Lower lobe of right lung (tissue), 2 donors: ENCODE measurements around the gene CELSR1. TPM values are rescaled to one million over a fixed set of nuclear protein-coding genes. Genes with fewer than 3 reads are reported as not detected.

Source experiments
- ATAC-seq, 2 donors: fragments of 200-7000 bp; cut with Tn5 transposase; one replicate each; pipeline ENCODE4 v1.9.1; 2020 to 2022; ENCODE audit warnings: mild to moderate bottlenecking in 2 of 2, moderate library complexity in 2 of 2
- DNase-seq: peaks from one replicate; pipeline ENCODE4 v3.0.0-alpha.2; 2020
- H3K27ac ChIP-seq: fragments of 200-600 bp; one replicate; pipeline ENCODE4 v1.8.0; 2022
- H3K27me3 ChIP-seq: fragments of 200-600 bp; one replicate; pipeline ENCODE4 v1.8.0; 2022; ENCODE audit warnings: low read depth
- H3K36me3 ChIP-seq: fragments of 200-600 bp; one replicate; pipeline ENCODE4 v1.8.0; 2022; ENCODE audit warnings: mild to moderate bottlenecking
- H3K4me1 ChIP-seq: fragments of 200-600 bp; one replicate; pipeline ENCODE4 v1.8.0; 2022
- H3K4me3 ChIP-seq: fragments of 200-600 bp; one replicate; pipeline ENCODE4 v1.8.0; 2022; ENCODE audit warnings: mild to moderate bottlenecking
- H3K9me3 ChIP-seq: fragments of 200-600 bp; one replicate; pipeline ENCODE4 v1.8.0; 2022
- CTCF ChIP-seq: fragments of 200-600 bp; IDR thresholded peaks from one replicate; pipeline ENCODE4 v1.8.0; 2022; ENCODE audit warnings: antibody characterized with exemption, mild to moderate bottlenecking
- intact Hi-C: fragments of 100-400 bp; cut with DNase I; formaldehyde crosslinking; loops from one replicate; pipeline ENCODE4 v1.11.0; 2022
- total RNA-seq: library from RNA; stranded (reverse); fragmentation: NEBNext Ultra II Directional; extraction: Animal tissue kit (Norgen Biotek cat#: 25700); gene quantifications from one replicate; pipeline ENCODE4 v1.2.1, GENCODE V29; 2021
- donor health status: DM: no; HTN: yes; CAD: no; lungs with severe emphysema.

The CELSR1 gene
- total RNA-seq, 1 donor from 2014 or later = 51.8 TPM

GRCh38 chr22:46428602-46429324 is 108.7 kb downstream of the CELSR1 start:
- DNase-seq (no peak), ATAC-seq (peak; percentile 45 to 56)
- no peak for TF ChIP-seq CTCF
- H3K4me1 ChIP-seq = peaks cover 18% of the 10 kb centered on the region
- no peaks in the 10 kb centered on the region for H3K9me3 ChIP-seq
- no peak overlapping the region for H3K4me3 ChIP-seq
- intact Hi-C loops = no loop called here
- no peak overlapping the region for H3K27ac ChIP-seq
- H3K36me3 ChIP-seq = no peaks in the 10 kb centered on the region
- no peaks in the 10 kb centered on the region for H3K27me3 ChIP-seq

GRCh38 chr22:46428171-46428570 is 109.2 kb downstream of the CELSR1 start:
- Histone ChIP-seq H3K27ac (no peak overlapping the region), H3K4me1 (peaks cover 18% of the 10 kb centered on the region), H3K27me3 (no peaks in the 10 kb centered on the region), H3K36me3 (no peaks in the 10 kb centered on the region), H3K4me3 (no peak overlapping the region), H3K9me3 (no peaks in the 10 kb centered on the region)
- DNase-seq (no peak), ATAC-seq (no peak)
- TF ChIP-seq CTCF = no peak
- intact Hi-C loops = no loop called here

- peaks cover 8% of the 10 kb centered on the region for H3K4me1 ChIP-seq
- H3K4me3 ChIP-seq = no peak overlapping the region
- H3K36me3 ChIP-seq = no peaks in the 10 kb centered on the region
- H3K27me3 ChIP-seq = no peaks in the 10 kb centered on the region
- no peak for TF ChIP-seq CTCF
- H3K9me3 ChIP-seq = no peaks in the 10 kb centered on the region
- no peak overlapping the region for H3K27ac ChIP-seq
- intact Hi-C loops = no loop called here
- ATAC-seq (no peak), DNase-seq (no peak)
Measured at GRCh38 chr22:46425016-46425415, 112.4 kb downstream of the CELSR1 start.

- ATAC-seq = no peak
- TF ChIP-seq CTCF = no peak
- H3K36me3 ChIP-seq = no peaks in the 10 kb centered on the region
- intact Hi-C loops = no loop called here
- H3K4me3 ChIP-seq = no peak overlapping the region
- no peak for DNase-seq
- H3K27ac ChIP-seq = no peak overlapping the region
- no peaks in the 10 kb centered on the region for H3K27me3 ChIP-seq
- H3K9me3 ChIP-seq = no peaks in the 10 kb centered on the region
- H3K4me1 ChIP-seq = peaks cover 2% of the 10 kb centered on the region
Measured at GRCh38 chr22:46424496-46424895, 112.9 kb downstream of the CELSR1 start.

GRCh38 chr22:46422896-46423295 is 114.5 kb downstream of the CELSR1 start:
- peak; percentile 48 for DNase-seq
- no peak for TF ChIP-seq CTCF
- Histone ChIP-seq H3K4me1 (no peaks in the 10 kb centered on the region), H3K36me3 (no peaks in the 10 kb centered on the region), H3K27me3 (no peaks in the 10 kb centered on the region), H3K27ac (no peak overlapping the region), H3K4me3 (no peak overlapping the region), H3K9me3 (no peaks in the 10 kb centered on the region)
- ATAC-seq = peak; percentile 7 to 20
- intact Hi-C loops = no loop called here
